ENCODE results near the gene EMC6. TPM values are rescaled to one million over a fixed set of nuclear protein-coding genes. Genes with fewer than 3 reads are reported as not detected.

EMC6 gene
- total RNA-seq, 1 donor from 2014 or later: 46.6 TPM

GRCh38 chr17:3660311-3660891 is 8.2 kb upstream of the EMC6 start:
- peaks cover 5% of the 10 kb centered on the region for H3K4me1 Mint-ChIP-seq (ENCODE audit: unreplicated experiment)
- H3K36me3 Mint-ChIP-seq: no peaks in the 10 kb centered on the region
- DNase-seq (ENCODE audit: extremely low spot score, unreplicated experiment): no peak
- H3K9me3 Mint-ChIP-seq: no peaks in the 10 kb centered on the region
- TF ChIP-seq CTCF (conservative IDR thresholded peaks at IDR 0.05): no peak
- H3K27me3 Mint-ChIP-seq: no peaks in the 10 kb centered on the region
- H3K27ac Mint-ChIP-seq: peak overlapping the region; percentile 56
- H3K4me3 Mint-ChIP-seq: no peak overlapping the region

- Mint-ChIP-seq H3K9me3 (no peaks in the 10 kb centered on the region), H3K27me3 (no peaks in the 10 kb centered on the region), H3K4me3 (no peak overlapping the region), H3K4me1 (ENCODE audit: unreplicated experiment) (peaks cover 16% of the 10 kb centered on the region), H3K27ac (no peak overlapping the region), H3K36me3 (no peaks in the 10 kb centered on the region)
- no peak for TF ChIP-seq CTCF (conservative IDR thresholded peaks at IDR 0.05)
- no peak for DNase-seq (ENCODE audit: extremely low spot score, unreplicated experiment)
Measured at GRCh38 chr17:3663102-3664011, 5.3 kb upstream of the EMC6 start.

- TF ChIP-seq CTCF (conservative IDR thresholded peaks at IDR 0.05): no peak
- peaks cover 4% of the 10 kb centered on the region for H3K36me3 Mint-ChIP-seq
- no peaks in the 10 kb centered on the region for H3K27me3 Mint-ChIP-seq
- H3K4me1 Mint-ChIP-seq (ENCODE audit: unreplicated experiment): peaks cover 21% of the 10 kb centered on the region
- peak overlapping the region; percentile 98 for H3K4me3 Mint-ChIP-seq
- H3K9me3 Mint-ChIP-seq: no peaks in the 10 kb centered on the region
- no peak for DNase-seq (ENCODE audit: extremely low spot score, unreplicated experiment)
- peak overlapping the region; percentile 98 for H3K27ac Mint-ChIP-seq
Measured at GRCh38 chr17:3665834-3666233, 2.8 kb upstream of the EMC6 start.

- Mint-ChIP-seq H3K27ac (peak overlapping the region; percentile 98), H3K36me3 (peaks cover 4% of the 10 kb centered on the region), H3K4me3 (peak overlapping the region; percentile 98), H3K4me1 (ENCODE audit: unreplicated experiment) (peaks cover 21% of the 10 kb centered on the region), H3K9me3 (no peaks in the 10 kb centered on the region), H3K27me3 (no peaks in the 10 kb centered on the region)
- DNase-seq (ENCODE audit: extremely low spot score, unreplicated experiment): no peak
- TF ChIP-seq CTCF (conservative IDR thresholded peaks at IDR 0.05): no peak
Measured at GRCh38 chr17:3666516-3666915, 2.1 kb upstream of the EMC6 start.

- TF ChIP-seq CTCF (conservative IDR thresholded peaks at IDR 0.05): no peak
- Mint-ChIP-seq H3K36me3 (peaks cover 4% of the 10 kb centered on the region), H3K9me3 (no peaks in the 10 kb centered on the region), H3K4me1 (ENCODE audit: unreplicated experiment) (peaks cover 25% of the 10 kb centered on the region), H3K27ac (peak overlapping the region; percentile 98), H3K4me3 (peak overlapping the region; percentile 98), H3K27me3 (no peaks in the 10 kb centered on the region)
- peak; percentile 92 for DNase-seq (ENCODE audit: extremely low spot score, unreplicated experiment)
Measured at GRCh38 chr17:3667366-3668278, 990 bp upstream of the EMC6 start.
